NCI-H128 (cell line): Measurements from ENCODE around the gene AAMDC.

Experiments
- DNase-seq: peaks from one replicate; lab custom pipeline; 2025; ENCODE audit not compliant: unreplicated experiment; lab: John Stamatoyannopoulos, UW

AAMDC gene

GRCh38 chr11:77820565-77821348, at the start of gene AAMDC, which contains the start of gene RSF1:
TSS of gene AAMDC (plus strand) at chr11:77821144. CDS start at chr11:77842497, 21,353 bp downstream.
TSS of gene RSF1 (minus strand) at chr11:77820722. CDS start at chr11:77820714, 8 bp downstream.
- DNase-seq, result peak; percentile 99

GRCh38 chr11:77775936-77776335, 45.0 kb upstream of the AAMDC start:
- DNase-seq, result no peak

GRCh38 chr11:77776455-77776854, 44.5 kb upstream of the AAMDC start:
- DNase-seq, result no peak

GRCh38 chr11:77778118-77778517, 42.8 kb upstream of the AAMDC start:
- DNase-seq, result no peak

- DNase-seq, result no peak
Measured at GRCh38 chr11:77778549-77778948, 42.4 kb upstream of the AAMDC start.

GRCh38 chr11:77779935-77780334, 41.0 kb upstream of the AAMDC start:
- DNase-seq, result no peak

GRCh38 chr11:77783025-77783424, 37.9 kb upstream of the AAMDC start:
- no peak for DNase-seq

GRCh38 chr11:77784572-77784971, 36.4 kb upstream of the AAMDC start:
- DNase-seq, result no peak

- no peak for DNase-seq
Measured at GRCh38 chr11:77789061-77789730, 31.7 kb upstream of the AAMDC start.

- no peak for DNase-seq
Measured at GRCh38 chr11:77789731-77790476, 31.0 kb upstream of the AAMDC start.

GRCh38 chr11:77791301-77791700, 29.6 kb upstream of the AAMDC start:
- DNase-seq, result no peak

GRCh38 chr11:77793972-77794371, 27.0 kb upstream of the AAMDC start:
- no peak for DNase-seq

GRCh38 chr11:77799338-77799737, 21.6 kb upstream of the AAMDC start:
- no peak for DNase-seq

- no peak for DNase-seq
Measured at GRCh38 chr11:77800449-77800848, 20.5 kb upstream of the AAMDC start.

- no peak for DNase-seq
Measured at GRCh38 chr11:77801477-77801876, 19.5 kb upstream of the AAMDC start.

- no peak for DNase-seq
Measured at GRCh38 chr11:77806415-77806814, 14.5 kb upstream of the AAMDC start.

- no peak for DNase-seq
Measured at GRCh38 chr11:77806993-77807392, 14.0 kb upstream of the AAMDC start.

GRCh38 chr11:77813256-77813655, 7.7 kb upstream of the AAMDC start:
- no peak for DNase-seq

GRCh38 chr11:77814848-77815247, 6.1 kb upstream of the AAMDC start:
- no peak for DNase-seq

- DNase-seq, result no peak
Measured at GRCh38 chr11:77815459-77815858, 5.5 kb upstream of the AAMDC start.

- DNase-seq, result peak; percentile 88
Measured at GRCh38 chr11:77819411-77819920, 1.5 kb upstream of the AAMDC start.
